GM15510 (cell line): ENCODE data around the gene KANK3.

ENCODE experiments used
- POLR2A ChIP-seq: IDR thresholded peaks from 3 replicates; pipeline ENCODE4 v1.6.1; 2011; ENCODE audit warnings: borderline replicate concordance; ENCODE audit not compliant: insufficient read length; ENCODE audit errors: extremely low read depth

KANK3 gene

DNA sequence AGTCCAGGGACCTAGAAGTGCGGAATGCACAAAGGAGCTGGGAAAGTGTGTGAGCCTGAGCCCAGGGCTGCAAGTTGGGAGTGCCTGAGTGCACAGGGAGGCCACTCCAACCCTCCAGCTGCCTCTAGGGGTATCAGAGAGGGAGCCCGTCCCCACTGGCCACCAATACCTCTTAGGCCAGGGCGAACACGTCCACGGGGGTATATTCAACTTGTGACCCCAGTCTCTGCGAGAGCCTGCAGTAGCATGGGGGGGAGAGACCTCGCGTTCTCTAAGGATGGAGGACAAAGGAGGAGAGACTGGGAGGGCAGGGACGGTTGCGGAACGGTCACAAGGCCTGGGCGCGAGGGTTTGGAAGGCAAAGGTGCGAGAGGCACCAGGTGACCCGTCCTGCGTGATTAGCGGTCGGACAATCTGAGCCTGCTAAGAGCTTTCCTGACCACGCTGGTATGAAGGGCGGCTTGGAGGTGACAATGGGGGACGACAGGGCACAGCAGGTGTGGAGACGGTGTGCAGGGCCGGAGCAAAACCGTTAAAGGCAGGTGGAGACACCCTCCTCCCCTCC is 35.6 kb downstream of the KANK3 start:
- no peak for TF ChIP-seq POLR2A

GRCh38 chr19:8306235-8307054 is 36.6 kb downstream of the KANK3 start:
- no peak for TF ChIP-seq POLR2A

DNA sequence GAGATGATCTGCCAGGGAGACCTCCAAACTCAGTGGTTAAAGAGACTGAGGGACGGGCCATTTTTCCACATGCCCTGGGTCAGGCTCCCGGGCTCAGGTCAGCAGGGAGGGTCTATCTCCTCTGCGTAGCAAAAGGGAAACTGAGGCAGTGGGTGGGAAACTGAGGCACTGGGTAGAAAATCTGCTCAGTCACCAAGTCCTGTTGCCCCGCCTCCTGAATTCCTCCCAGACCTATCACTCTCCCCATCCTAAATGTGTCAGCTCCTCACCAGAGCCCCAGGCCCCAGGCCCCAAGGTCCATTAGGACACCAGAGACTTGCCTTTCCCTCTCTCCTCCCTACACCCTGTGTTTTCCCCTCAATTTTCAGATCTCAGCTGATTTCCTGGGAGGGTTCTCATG is 37.3 kb downstream of the KANK3 start:
- TF ChIP-seq POLR2A: no peak

DNA sequence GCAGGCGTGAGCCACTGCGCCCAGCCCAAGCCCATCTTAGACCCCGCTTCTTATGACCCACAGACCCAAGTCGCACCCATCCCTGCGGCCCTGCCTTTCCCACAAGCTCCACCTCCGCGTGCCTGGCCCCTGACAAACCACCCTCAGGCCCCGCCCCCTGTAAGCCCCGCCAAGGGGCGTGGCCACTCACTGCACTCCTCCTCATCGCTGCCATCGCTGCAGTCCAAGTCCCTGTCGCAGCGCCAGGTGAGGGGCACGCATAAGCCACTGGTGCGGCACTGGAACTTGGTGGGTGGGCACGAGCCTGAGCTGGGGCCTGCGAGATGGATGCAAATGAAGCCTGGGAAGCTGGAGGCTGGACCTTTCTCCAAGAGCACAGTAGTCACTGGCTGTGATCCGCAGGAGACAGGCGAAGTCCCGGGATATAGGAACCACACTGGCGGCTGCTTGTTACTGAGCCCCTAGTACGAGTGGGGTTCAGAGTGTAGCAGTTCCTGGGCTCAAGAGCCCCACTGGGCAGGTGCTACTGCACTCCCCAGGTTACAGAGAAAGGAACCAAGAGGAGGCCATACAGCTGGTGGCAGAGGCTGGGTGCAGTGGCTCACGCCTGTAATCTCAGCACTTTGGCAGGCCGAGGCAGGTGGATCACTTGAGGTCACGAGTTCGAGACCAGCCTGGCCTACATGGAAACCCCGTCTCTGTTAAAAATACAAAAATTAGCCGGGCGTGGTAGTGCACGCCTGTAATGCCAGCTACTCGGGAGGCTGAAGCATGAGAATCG is 38.0 kb downstream of the KANK3 start:
- no peak for TF ChIP-seq POLR2A

- no peak for TF ChIP-seq POLR2A
Observed at GRCh38 chr19:8302734-8303133, 40.3 kb downstream of the KANK3 start.

DNA sequence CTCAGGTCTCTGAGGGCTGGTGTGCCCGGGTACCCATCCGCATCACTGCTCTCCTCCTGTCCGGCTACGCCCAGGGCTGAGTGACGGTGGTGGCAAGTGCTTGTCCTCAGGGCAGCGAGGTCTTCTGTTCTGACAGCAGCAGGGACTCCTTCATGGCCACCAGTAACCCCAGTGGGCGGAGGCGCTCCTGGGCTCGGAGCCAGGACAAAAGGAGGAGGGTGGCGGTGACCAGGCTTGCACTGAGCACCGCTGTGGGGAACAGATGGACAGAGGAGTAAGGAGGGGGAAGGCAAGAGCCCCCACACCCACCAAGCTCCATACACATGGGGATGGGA is 40.7 kb downstream of the KANK3 start:
- TF ChIP-seq POLR2A: no peak
